IPS DF 6.9 (cell line): ENCODE data around the gene RPS2.
"Not testable (repeated sequence)": the region's sequence is repeated elsewhere in the genome, so short reads cannot be mapped to it uniquely, and the experiment has no call there.

ENCODE experiments used
- DNase-seq: peaks from one replicate; pipeline ENCODE4 v3.0.0-alpha.2; 2013; ENCODE audit warnings: low read depth, low spot score
- H3K27ac ChIP-seq: one replicate; pipeline ENCODE4 v1.5.1; 2013; ENCODE audit warnings: low read length, control low read depth
- H3K27me3 ChIP-seq: 2 replicates; pipeline ENCODE4 v1.6.1; 2013; ENCODE audit warnings: mild to moderate bottlenecking, low read length; ENCODE audit not compliant: control insufficient read depth, insufficient read depth
- H3K36me3 ChIP-seq: 2 replicates; pipeline ENCODE4 v1.6.1; 2013; ENCODE audit warnings: low read length; ENCODE audit not compliant: control insufficient read depth, insufficient read depth
- H3K4me1 ChIP-seq: 2 replicates; pipeline ENCODE4 v1.6.1; 2013; ENCODE audit warnings: low read length; ENCODE audit not compliant: control insufficient read depth, insufficient read depth
- H3K4me3 ChIP-seq: 2 replicates; pipeline ENCODE4 v1.5.1; 2013; ENCODE audit warnings: mild to moderate bottlenecking, low read length
- H3K9me3 ChIP-seq: 2 replicates; pipeline ENCODE4 v1.6.1; 2013; ENCODE audit warnings: low read length, inconsistent platforms; ENCODE audit not compliant: control insufficient read depth, insufficient read depth
- WGBS: extraction: QIAGEN DNeasy Blood & Tissue Kit; methylation state at CpG from one replicate; pipeline ENCODE4 v1.1.7; 2013; ENCODE audit warnings: mixed read lengths, missing lambda C conversion rate; ENCODE audit not compliant: insufficient read length, insufficient coverage; 5-methylcytosine and 5-hydroxymethylcytosine counted together

RPS2 gene

GRCh38 chr16:1964506-1965395 is at the start of gene RPS2:
Gene RPS2 (minus strand): TSS chr16:1964826. CDS start chr16:1964625, 201 bp downstream.
- no peaks in the 10 kb centered on the region for H3K9me3 ChIP-seq
- H3K36me3 ChIP-seq, result peaks cover 18% of the 10 kb centered on the region
- no peaks in the 10 kb centered on the region for H3K27me3 ChIP-seq
- H3K27ac ChIP-seq, result no peak within 1 kb of the TSS
- WGBS, result no CpG with 5 or more reads among the region's 97 CpGs
- peak; percentile 89 for DNase-seq
- no peaks in the 10 kb centered on the region for H3K4me1 ChIP-seq
- H3K4me3 ChIP-seq, result peak within 1 kb of the TSS; percentile 92

GRCh38 chr16:2013527-2013926 is 48.9 kb upstream of the RPS2 start:
- Histone ChIP-seq H3K4me1 (no peaks in the 10 kb centered on the region; the same call in 1 of the 2 replicates), H3K36me3 (no peaks in the 10 kb centered on the region), H3K27me3 (no peaks in the 10 kb centered on the region), H3K4me3 (no peak overlapping the region), H3K9me3 (no peaks in the 10 kb centered on the region), H3K27ac (no peak overlapping the region)
- no CpG with 5 or more reads among the region's 15 CpGs for WGBS
- DNase-seq, result no peak

DNA sequence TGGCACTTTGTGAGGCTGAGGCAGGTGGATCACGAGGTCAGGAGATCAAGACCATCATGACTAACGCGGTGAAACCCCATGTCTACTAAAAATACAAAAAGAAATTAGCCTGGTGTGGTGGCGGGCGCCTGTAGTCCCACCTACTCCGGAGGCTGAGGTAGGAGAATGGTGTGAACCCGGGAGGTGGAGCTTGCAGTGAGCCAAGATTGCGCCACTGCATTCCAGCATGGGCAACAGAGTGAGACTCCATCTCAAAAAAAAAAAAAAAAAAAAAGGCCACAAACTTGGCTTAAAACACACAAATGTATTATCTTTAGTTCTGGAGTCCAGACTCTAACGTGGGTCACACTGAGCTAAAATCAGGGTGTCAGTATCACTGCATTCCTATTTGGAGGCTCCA is 47.1 kb upstream of the RPS2 start:
- H3K9me3 ChIP-seq, DNase-seq, H3K27me3 ChIP-seq, H3K36me3 ChIP-seq, H3K27ac ChIP-seq, H3K4me1 ChIP-seq, H3K4me3 ChIP-seq: not testable (repeated sequence)
- no CpG with 5 or more reads among the region's 9 CpGs for WGBS

DNA sequence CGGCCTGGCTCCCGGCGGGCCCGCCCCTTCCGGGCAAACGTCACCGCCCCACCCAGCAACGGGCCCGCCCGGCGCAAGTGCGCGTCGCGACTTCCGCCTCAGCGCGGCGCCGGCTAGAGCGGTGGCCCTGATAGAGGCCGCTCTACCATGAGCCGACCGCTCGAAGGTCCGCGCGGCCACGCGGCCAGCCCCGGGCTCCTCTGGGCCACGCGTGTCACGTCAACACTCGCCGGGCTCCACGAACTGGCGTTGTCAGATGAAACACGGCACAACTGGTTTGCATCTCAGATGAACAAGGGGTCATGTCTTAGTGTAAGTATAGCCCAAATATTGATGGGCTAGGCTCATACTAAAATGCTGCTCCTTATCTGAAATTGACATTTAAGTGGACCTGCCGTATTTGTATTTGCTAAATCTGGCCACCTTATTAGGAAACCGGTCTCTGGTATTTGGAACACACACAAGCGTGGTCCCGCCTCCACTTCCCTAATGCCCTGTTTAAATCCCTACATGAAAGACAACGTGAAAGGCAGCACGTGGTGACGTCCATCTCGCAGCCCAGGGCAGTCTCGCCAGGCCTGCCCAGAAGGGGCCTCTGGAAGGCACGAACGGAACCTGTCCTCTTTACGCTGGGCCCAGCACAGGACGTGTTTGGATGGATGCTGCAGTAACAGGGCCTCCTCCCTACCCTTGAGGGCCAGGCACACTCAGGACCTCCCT is 45.3 kb upstream of the RPS2 start, which contains the start of gene ZNF598:
TSS of gene ZNF598 (minus strand) at position 31 of the 720 bp plus-strand sequence.
- no peaks in the 10 kb centered on the region for H3K27me3 ChIP-seq

GRCh38 chr16:2009164-2009711 is 44.6 kb upstream of the RPS2 start:
- DNase-seq, result no peak
- Histone ChIP-seq H3K4me3 (peak overlapping the region; percentile 96), H3K4me1 (peaks cover 4% of the 10 kb centered on the region), H3K9me3 (no peaks in the 10 kb centered on the region), H3K27ac (no peak overlapping the region), H3K27me3 (no peaks in the 10 kb centered on the region), H3K36me3 (no peaks in the 10 kb centered on the region; the same call in 1 of the 2 replicates)
- WGBS, result no CpG with 5 or more reads among the region's 55 CpGs

More for the DNA sequence above, 45.3 kb upstream of the RPS2 start, which contains the start of gene ZNF598:
- H3K36me3 ChIP-seq, result no peaks in the 10 kb centered on the region; the same call in 1 of the 2 replicates
- no peak within 1 kb of the TSS for H3K27ac ChIP-seq
- DNase-seq, result no peak
- H3K4me1 ChIP-seq, result peaks cover 1% of the 10 kb centered on the region
- H3K4me3 ChIP-seq, result peak within 1 kb of the TSS; percentile 96
- no CpG with 5 or more reads among the region's 52 CpGs for WGBS
- H3K9me3 ChIP-seq, result no peaks in the 10 kb centered on the region

- Histone ChIP-seq H3K4me1 (peaks cover 5% of the 10 kb centered on the region), H3K27ac (no peak overlapping the region), H3K9me3 (no peaks in the 10 kb centered on the region), H3K36me3 (no peaks in the 10 kb centered on the region; the same call in 1 of the 2 replicates), H3K27me3 (no peaks in the 10 kb centered on the region), H3K4me3 (peak overlapping the region; percentile 96)
- no CpG with 5 or more reads among the region's 23 CpGs for WGBS
- DNase-seq, result no peak
Observed at GRCh38 chr16:2008631-2009163, 44.1 kb upstream of the RPS2 start.

- WGBS, result no CpG with 5 or more reads among the region's 15 CpGs
- no peaks in the 10 kb centered on the region for H3K27me3 ChIP-seq
- no peaks in the 10 kb centered on the region for H3K9me3 ChIP-seq
- no peak overlapping the region for H3K27ac ChIP-seq
- H3K36me3 ChIP-seq, result peaks cover 4% of the 10 kb centered on the region; the same call in 1 of the 2 replicates
- no peak overlapping the region for H3K4me3 ChIP-seq
- DNase-seq, result no peak
- H3K4me1 ChIP-seq, result peaks cover 5% of the 10 kb centered on the region
Observed at GRCh38 chr16:2008009-2008526, 43.4 kb upstream of the RPS2 start.

- H3K4me1 ChIP-seq, result peaks cover 5% of the 10 kb centered on the region
- no peaks in the 10 kb centered on the region for H3K27me3 ChIP-seq
- peaks cover 12% of the 10 kb centered on the region for H3K36me3 ChIP-seq
- no peaks in the 10 kb centered on the region for H3K9me3 ChIP-seq
- H3K27ac ChIP-seq, result no peak overlapping the region
- no peak overlapping the region for H3K4me3 ChIP-seq
- no CpG with 5 or more reads among the region's 16 CpGs for WGBS
- no peak for DNase-seq
Observed at GRCh38 chr16:2007081-2007836, 42.6 kb upstream of the RPS2 start.

DNA sequence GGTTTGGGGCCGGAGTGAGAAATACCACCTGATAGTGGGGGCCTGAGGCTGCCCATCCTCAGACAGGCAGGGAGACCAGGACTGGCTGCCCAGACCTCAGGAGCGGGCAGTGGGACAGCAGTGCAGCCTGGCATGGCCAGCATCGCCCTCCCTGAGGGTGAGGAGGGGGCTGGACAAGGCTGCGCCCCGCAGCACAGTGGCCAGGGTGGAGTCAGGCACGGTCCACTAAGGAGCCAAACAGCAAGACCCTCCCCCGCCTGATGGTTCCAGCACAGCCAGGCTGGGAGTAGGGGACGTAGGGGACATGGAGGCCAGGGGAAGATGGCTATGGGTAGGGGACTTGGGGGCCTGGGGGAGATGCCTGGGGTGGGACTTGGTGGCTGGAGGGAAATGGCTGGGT is 41.7 kb upstream of the RPS2 start:
- Histone ChIP-seq H3K4me3 (no peak overlapping the region), H3K27me3 (no peaks in the 10 kb centered on the region), H3K36me3 (peaks cover 21% of the 10 kb centered on the region), H3K4me1 (peaks cover 5% of the 10 kb centered on the region), H3K27ac (no peak overlapping the region), H3K9me3 (no peaks in the 10 kb centered on the region)
- WGBS, result no CpG with 5 or more reads among the region's 8 CpGs
- DNase-seq, result no peak
